Gastrocnemius medialis (tissue), 4 donors: ENCODE data around the gene FYCO1.

Experiments
- CTCF ChIP-seq, 5 experiments: fragments of 450-650 bp in 3 of 5; fragments of 200-600 bp in 2 of 5; sonication (generic) in 2 of 5; IDR thresholded peaks in 4 of 5; conservative IDR thresholded peaks in 1 of 5; 1 replicate in 4 of 5; 2 replicates in 1 of 5; pipeline ENCODE4 v1.5.1; 2016 to 2019; ENCODE audit warnings: antibody characterized with exemption in 5 of 5, mild to moderate bottlenecking in 3 of 5, moderate library complexity in 3 of 5
- POLR2A ChIP-seq, 2 donors: fragments of 450-650 bp; IDR thresholded peaks; one replicate each; pipeline ENCODE4 v1.6.1; 2017; ENCODE audit warnings: antibody characterized with exemption in 2 of 2, mild to moderate bottlenecking in 2 of 2, moderate library complexity in 2 of 2

DNA sequence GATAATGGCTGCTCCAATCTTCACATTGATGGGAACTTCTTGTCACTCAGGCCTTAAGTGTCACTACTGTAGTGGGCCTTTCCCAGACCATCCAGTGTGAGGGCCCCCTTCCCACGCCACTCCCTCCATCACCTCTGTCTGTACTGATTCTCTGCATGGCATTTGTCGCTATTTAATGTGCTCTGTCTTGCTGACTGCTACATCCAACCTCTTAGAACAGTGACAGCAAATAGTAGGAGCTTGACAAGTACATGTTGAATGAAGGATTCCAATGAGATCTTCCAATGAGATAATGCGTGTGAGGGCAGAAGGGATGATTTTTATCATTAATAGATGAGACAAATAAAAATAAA lies 114.9 kb downstream of the FYCO1 start:
- TF ChIP-seq CTCF (IDR thresholded peaks at IDR 0.05 in 4 of 5, conservative IDR thresholded peaks at IDR 0.05 in 1 of 5) (no peak), POLR2A (IDR thresholded peaks at IDR 0.05) (no peak)
